Inflammatory macrophage treated with lipopolysaccharide for 4 hours (primary cell): ENCODE data around the gene BBS7.
A peak's percentile ranks its signal among the peaks of the same experiment; 100 is the strongest.

Experiments used
- DNase-seq: peaks from one replicate; pipeline ENCODE4 v3.0.0-alpha.2; 2020

BBS7 gene

GRCh38 chr4:121789960-121790829, 80.1 kb downstream of the BBS7 start:
- no peak for DNase-seq

GRCh38 chr4:121789455-121789854, 80.8 kb downstream of the BBS7 start:
- no peak for DNase-seq

GRCh38 chr4:121788896-121789295, 81.4 kb downstream of the BBS7 start:
- no peak for DNase-seq

- no peak for DNase-seq
Measured at GRCh38 chr4:121786221-121786620, 84.1 kb downstream of the BBS7 start.

GRCh38 chr4:121785479-121785878, 84.8 kb downstream of the BBS7 start:
- no peak for DNase-seq

- DNase-seq = no peak
Measured at GRCh38 chr4:121784975-121785374, 85.3 kb downstream of the BBS7 start.

GRCh38 chr4:121784401-121784800, 85.9 kb downstream of the BBS7 start:
- no peak for DNase-seq

GRCh38 chr4:121783210-121783609, 87.1 kb downstream of the BBS7 start:
- peak; percentile 50 for DNase-seq

GRCh38 chr4:121778991-121779628, 91.2 kb downstream of the BBS7 start:
- DNase-seq = no peak

GRCh38 chr4:121777625-121778024, 92.6 kb downstream of the BBS7 start:
- DNase-seq = no peak

GRCh38 chr4:121776610-121777401, 93.5 kb downstream of the BBS7 start:
- no peak for DNase-seq
